ENCODE measurements around the gene KIF3A.

Gene KIF3A

GRCh38 chr5:132651838-132652469 is 85.4 kb downstream of the KIF3A start:
- TF ChIP-seq CTCF (conservative IDR thresholded peaks at IDR 0.05; ENCODE audit: low read depth), result no peak
- H3K27ac ChIP-seq, result no peak overlapping the region
- CTCF ChIA-PET, result no interaction called here
- DNase-seq (ENCODE audit: low spot score), result no peak
- POLR2A ChIA-PET (ENCODE audit: low non-redundant PET), result no interaction called here

- DNase-seq (ENCODE audit: low spot score), result no peak
- ChIA-PET CTCF (no interaction called here), POLR2A (ENCODE audit: low non-redundant PET) (no interaction called here)
- H3K27ac ChIP-seq, result no peak overlapping the region
- TF ChIP-seq CTCF (conservative IDR thresholded peaks at IDR 0.05; ENCODE audit: low read depth), result no peak
Measured at GRCh38 chr5:132648355-132648754, 89.0 kb downstream of the KIF3A start.

- DNase-seq (ENCODE audit: low spot score), result no peak
- ChIA-PET POLR2A (ENCODE audit: low non-redundant PET) (no interaction called here), CTCF (no interaction called here)
- no peak for TF ChIP-seq CTCF (conservative IDR thresholded peaks at IDR 0.05; ENCODE audit: low read depth)
- H3K27ac ChIP-seq, result no peak overlapping the region
Measured at GRCh38 chr5:132647473-132647872, 89.9 kb downstream of the KIF3A start.

- POLR2A ChIA-PET (ENCODE audit: low non-redundant PET), result interaction anchor here (0.6 kb wide), 1 partner anchor 183 kb away, joined by 3 read pairs; no protein-coding TSS in a partner anchor
- no peak for TF ChIP-seq CTCF (conservative IDR thresholded peaks at IDR 0.05; ENCODE audit: low read depth)
- no peak overlapping the region for H3K27ac ChIP-seq
- CTCF ChIA-PET, result no interaction called here
- no peak for DNase-seq (ENCODE audit: low spot score)
Measured at GRCh38 chr5:132646583-132647266, 90.6 kb downstream of the KIF3A start.

GRCh38 chr5:132644177-132644576 is 93.2 kb downstream of the KIF3A start:
- CTCF ChIA-PET, result interaction anchor here (0.5 to 1.1 kb wide), 4 partner anchors 20 to 267 kb away, joined by 3 to 6 read pairs (median 4); no protein-coding TSS in a partner anchor

More at GRCh38 chr5:132644177-132644576, 93.2 kb downstream of the KIF3A start:
- H3K27ac ChIP-seq, result no peak overlapping the region
- no peak for TF ChIP-seq CTCF (conservative IDR thresholded peaks at IDR 0.05; ENCODE audit: low read depth)
- no peak for DNase-seq (ENCODE audit: low spot score)
- POLR2A ChIA-PET (ENCODE audit: low non-redundant PET), result interaction anchor here (0.6 kb wide), 1 partner anchor 547 kb away, joined by 3 read pairs; no protein-coding TSS in a partner anchor

Data from RWPE1 (cell line).